ENCODE results near the gene KNTC1.
"Not testable (repeated sequence)": the region's sequence is repeated elsewhere in the genome, so short reads cannot be mapped to it uniquely, and the experiment has no call there.

Gene KNTC1

GRCh38 chr12:122584177-122584863 lies 57.3 kb downstream of the KNTC1 start:
- no peak for DNase-seq (ENCODE audit: extremely low read depth, low read depth)
- TF ChIP-seq, protein P1, sequence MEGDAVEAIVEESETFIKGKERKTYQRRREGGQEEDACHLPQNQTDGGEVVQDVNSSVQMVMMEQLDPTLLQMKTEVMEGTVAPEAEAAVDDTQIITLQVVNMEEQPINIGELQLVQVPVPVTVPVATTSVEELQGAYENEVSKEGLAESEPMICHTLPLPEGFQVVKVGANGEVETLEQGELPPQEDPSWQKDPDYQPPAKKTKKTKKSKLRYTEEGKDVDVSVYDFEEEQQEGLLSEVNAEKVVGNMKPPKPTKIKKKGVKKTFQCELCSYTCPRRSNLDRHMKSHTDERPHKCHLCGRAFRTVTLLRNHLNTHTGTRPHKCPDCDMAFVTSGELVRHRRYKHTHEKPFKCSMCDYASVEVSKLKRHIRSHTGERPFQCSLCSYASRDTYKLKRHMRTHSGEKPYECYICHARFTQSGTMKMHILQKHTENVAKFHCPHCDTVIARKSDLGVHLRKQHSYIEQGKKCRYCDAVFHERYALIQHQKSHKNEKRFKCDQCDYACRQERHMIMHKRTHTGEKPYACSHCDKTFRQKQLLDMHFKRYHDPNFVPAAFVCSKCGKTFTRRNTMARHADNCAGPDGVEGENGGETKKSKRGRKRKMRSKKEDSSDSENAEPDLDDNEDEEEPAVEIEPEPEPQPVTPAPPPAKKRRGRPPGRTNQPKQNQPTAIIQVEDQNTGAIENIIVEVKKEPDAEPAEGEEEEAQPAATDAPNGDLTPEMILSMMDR (IDR thresholded peaks at IDR 0.05; ENCODE audit: low read depth, low read length, missing control alignments), result no peak
- H3K4me3 ChIP-seq (replicated peaks; ENCODE audit: low read depth, low read length), result no peak overlapping the region

DNA sequence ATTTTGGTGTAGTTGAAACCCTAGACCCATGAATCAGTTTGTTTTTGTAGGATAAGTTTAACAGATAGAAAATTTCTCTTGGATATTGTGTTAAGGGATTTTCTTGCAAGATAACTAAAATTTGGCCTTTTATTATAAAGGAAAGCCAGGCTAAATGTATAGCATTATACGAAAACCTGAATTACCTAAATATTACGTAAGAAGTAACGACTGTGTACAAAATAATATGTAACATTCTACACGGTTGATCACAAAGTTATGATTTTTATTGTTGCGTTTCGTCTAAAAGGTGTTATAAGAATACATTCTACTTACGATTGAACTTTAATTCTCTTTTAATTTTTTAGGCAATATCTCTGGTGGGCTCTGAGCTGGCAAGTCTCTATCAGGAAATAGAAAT lies 63.9 kb downstream of the KNTC1 start:
- TF ChIP-seq, protein P1 (IDR thresholded peaks at IDR 0.05; ENCODE audit: low read depth, low read length, missing control alignments), result no peak
- H3K4me3 ChIP-seq (replicated peaks; ENCODE audit: low read depth, low read length), result no peak overlapping the region
- no peak for DNase-seq (ENCODE audit: extremely low read depth, low read depth)

DNA sequence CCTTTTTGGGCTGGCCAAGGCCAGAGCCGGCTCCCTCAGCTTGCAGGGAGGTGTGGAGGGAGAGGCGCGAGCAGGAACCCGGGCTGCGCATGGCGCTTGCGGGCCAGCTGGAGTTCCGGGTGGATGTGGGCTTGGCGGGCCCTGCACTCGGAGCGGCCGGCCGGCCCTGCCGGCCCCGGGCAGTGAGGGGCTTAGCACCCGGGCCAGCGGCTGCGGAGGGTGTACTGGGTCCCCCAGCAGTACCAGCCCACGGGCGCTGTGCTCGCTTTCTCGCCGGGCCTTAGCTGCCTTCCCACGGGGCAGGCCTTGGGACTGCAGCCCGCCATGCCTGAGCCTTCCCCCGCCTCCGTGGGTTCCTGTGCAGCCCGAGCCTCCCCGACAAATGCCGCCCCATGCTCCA lies 64.9 kb downstream of the KNTC1 start:
- not testable (repeated sequence) for H3K4me3 ChIP-seq (replicated peaks; ENCODE audit: low read depth, low read length); DNase-seq (ENCODE audit: extremely low read depth, low read depth)

- not testable (repeated sequence) for DNase-seq (ENCODE audit: extremely low read depth, low read depth); H3K4me3 ChIP-seq (replicated peaks; ENCODE audit: low read depth, low read length)
Measured at GRCh38 chr12:122592543-122592942, 65.5 kb downstream of the KNTC1 start.

- TF ChIP-seq, protein P1 (IDR thresholded peaks at IDR 0.05; ENCODE audit: low read depth, low read length, missing control alignments), result no peak
- no peak for DNase-seq (ENCODE audit: extremely low read depth, low read depth)
- no peak overlapping the region for H3K4me3 ChIP-seq (replicated peaks; ENCODE audit: low read depth, low read length)
Measured at GRCh38 chr12:122593910-122594309, 66.9 kb downstream of the KNTC1 start.

DNA sequence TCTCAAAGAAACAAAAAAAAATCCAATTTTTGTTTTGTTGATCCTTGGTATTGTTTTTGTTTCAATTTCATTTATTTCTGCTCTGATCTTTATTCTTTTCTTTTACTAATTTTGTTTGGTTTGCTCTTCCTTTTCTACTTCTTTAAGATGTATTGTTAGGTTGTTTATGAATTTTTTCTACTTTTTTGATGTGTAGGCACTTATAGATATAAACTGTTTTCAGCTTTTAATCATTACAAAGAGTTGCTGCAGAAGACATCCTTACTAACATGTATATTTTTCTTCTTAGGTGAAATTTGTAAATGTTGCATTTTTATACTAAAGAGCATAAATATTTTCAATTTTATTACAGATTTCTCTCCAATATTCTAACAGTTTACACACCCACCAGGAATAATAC lies 69.8 kb downstream of the KNTC1 start:
- H3K4me3 ChIP-seq (replicated peaks; ENCODE audit: low read depth, low read length), result no peak overlapping the region
- TF ChIP-seq, protein P1 (IDR thresholded peaks at IDR 0.05; ENCODE audit: low read depth, low read length, missing control alignments), result no peak
- DNase-seq (ENCODE audit: extremely low read depth, low read depth), result no peak

DNA sequence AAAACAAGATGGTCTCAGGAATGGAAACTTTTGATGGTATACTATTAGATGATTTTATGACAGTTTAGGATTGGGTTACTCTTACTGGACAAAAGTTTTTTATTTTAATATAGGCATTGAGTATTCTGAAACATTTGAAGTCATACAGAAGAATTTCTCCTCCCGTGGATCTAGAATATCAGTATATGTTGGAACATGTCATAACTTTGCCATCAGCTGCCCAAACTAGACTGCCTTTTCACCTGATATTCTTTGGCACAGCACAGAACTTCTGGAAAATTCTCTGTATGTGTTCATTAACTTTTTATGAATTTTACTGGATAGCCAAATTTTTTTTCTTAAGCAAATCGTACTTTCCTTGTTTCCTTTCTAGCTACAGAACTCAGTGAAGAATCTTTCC lies 75.4 kb downstream of the KNTC1 start:
- DNase-seq (ENCODE audit: extremely low read depth, low read depth), result no peak
- TF ChIP-seq, protein P1 (IDR thresholded peaks at IDR 0.05; ENCODE audit: low read depth, low read length, missing control alignments), result no peak
- no peak overlapping the region for H3K4me3 ChIP-seq (replicated peaks; ENCODE audit: low read depth, low read length)

GRCh38 chr12:122604993-122605392 lies 77.9 kb downstream of the KNTC1 start:
- TF ChIP-seq, protein P1 (IDR thresholded peaks at IDR 0.05; ENCODE audit: low read depth, low read length, missing control alignments), result no peak
- DNase-seq (ENCODE audit: extremely low read depth, low read depth), result no peak

More at GRCh38 chr12:122604993-122605392, 77.9 kb downstream of the KNTC1 start:
- H3K4me3 ChIP-seq (replicated peaks; ENCODE audit: low read depth, low read length), result no peak overlapping the region

Measured in HFF-Myc (cell line).